ENCODE measurements around the gene ZNF567. TPM values are rescaled to one million over a fixed set of nuclear protein-coding genes. Genes with fewer than 3 reads are reported as not detected.

The ZNF567 gene
- 12.5 TPM for polyA plus RNA-seq (2013, experiment 1 of 2)
- polyA plus RNA-seq (2013, experiment 2 of 2): 12.6 TPM

GRCh38 chr19:36687214-36688056, at the start of gene ZNF567:
Gene ZNF567, plus strand, starts transcription at chr19:36687612. Its CDS starts 7,256 bp downstream, at chr19:36694868.
- Histone ChIP-seq H3K4me3 (ENCODE audit: low read length in 2 of 2) (peak within 1 kb of the TSS; percentile 63 to 97), H2AK5ac (ENCODE audit: low read depth, low read length) (no peak within 1 kb of the TSS), H3K27ac (replicated peaks; ENCODE audit: low read length) (peak within 1 kb of the TSS; percentile 53), H3K4me2 (ENCODE audit: insufficient read depth, low read length, poor library complexity, severe bottlenecking) (peak within 1 kb of the TSS; percentile 71), H2BK12ac (ENCODE audit: low read length) (peak within 1 kb of the TSS; percentile 28), H3K14ac (ENCODE audit: low read length) (peak within 1 kb of the TSS; percentile 39), H3K27me3 (ENCODE audit: control insufficient read depth in 3 of 3, insufficient read depth in 3 of 3, low read depth in 1 of 3, low read length in 3 of 3) (no peaks in the 10 kb centered on the region), H2AFZ (ENCODE audit: low read length) (peak within 1 kb of the TSS; percentile 88), H3K9ac (ENCODE audit: low read depth, low read length, poor library complexity) (peak within 1 kb of the TSS; percentile 97), H4K8ac (ENCODE audit: low read depth, low read length) (no peak within 1 kb of the TSS), H2BK5ac (ENCODE audit: low read length) (no peak within 1 kb of the TSS), H3K79me1 (ENCODE audit: low read depth, low read length) (peaks cover 3% of the 10 kb centered on the region), H3K4ac (ENCODE audit: low read length) (no peak within 1 kb of the TSS), H2BK15ac (ENCODE audit: low read length) (no peak within 1 kb of the TSS), H3K9me3 (replicated peaks in 1 of 2; ENCODE audit: control insufficient read depth in 2 of 2, insufficient read depth in 1 of 2, low read depth in 1 of 2, low read length in 2 of 2) (peaks cover 15 to 48% of the 10 kb centered on the region in 2 donors), H2BK120ac (ENCODE audit: low read depth, low read length) (no peak within 1 kb of the TSS), H3K36me3 (replicated peaks in 1 of 2; ENCODE audit: control insufficient read depth in 2 of 2, insufficient read depth in 2 of 2, low read length in 2 of 2) (peaks cover 21 to 44% of the 10 kb centered on the region in 2 donors), H3K4me1 (ENCODE audit: control insufficient read depth in 2 of 2, insufficient read depth in 1 of 2, low read depth in 1 of 2, low read length in 2 of 2) (peaks cover 5 to 6% of the 10 kb centered on the region in 2 donors), H3K23ac (ENCODE audit: low read depth, low read length, poor library complexity) (peak within 1 kb of the TSS; percentile 93), H4K91ac (ENCODE audit: low read depth, low read length, poor library complexity) (no peak within 1 kb of the TSS), H3K18ac (ENCODE audit: low read length) (peak within 1 kb of the TSS; percentile 92)
- peak; percentile 95 for DNase-seq (ENCODE audit: low spot score)
- no CpG with 5 or more reads among the region's 69 CpGs for WGBS, 2 donors (ENCODE audit: extremely low coverage in 2 of 2, insufficient read length in 2 of 2, insufficient replicate concordance in 1 of 2)

- H3K27ac ChIP-seq (replicated peaks; ENCODE audit: low read length): no peak overlapping the region
- no peak overlapping the region for H3K9ac ChIP-seq (ENCODE audit: low read depth, low read length, poor library complexity)
- peaks cover 2 to 21% of the 10 kb centered on the region in 2 donors for H3K36me3 ChIP-seq (replicated peaks in 1 of 2; ENCODE audit: control insufficient read depth in 2 of 2, insufficient read depth in 2 of 2, low read length in 2 of 2)
- no peak overlapping the region for H3K4ac ChIP-seq (ENCODE audit: low read length)
- H3K9me3 ChIP-seq (replicated peaks in 1 of 2; ENCODE audit: control insufficient read depth in 2 of 2, insufficient read depth in 1 of 2, low read depth in 1 of 2, low read length in 2 of 2): peaks cover 22 to 88% of the 10 kb centered on the region in 2 donors
- no peak overlapping the region for H3K18ac ChIP-seq (ENCODE audit: low read length)
- no peak overlapping the region for H2AFZ ChIP-seq (ENCODE audit: low read length)
- no peak overlapping the region for H2BK15ac ChIP-seq (ENCODE audit: low read length)
- H2AK5ac ChIP-seq (ENCODE audit: low read depth, low read length): no peak overlapping the region
- no peak overlapping the region for H3K4me2 ChIP-seq (ENCODE audit: insufficient read depth, low read length, poor library complexity, severe bottlenecking)
- H4K8ac ChIP-seq (ENCODE audit: low read depth, low read length): no peak overlapping the region
- no peak overlapping the region for H3K23ac ChIP-seq (ENCODE audit: low read depth, low read length, poor library complexity)
- H2BK120ac ChIP-seq (ENCODE audit: low read depth, low read length): no peak overlapping the region
- no peak overlapping the region for H2BK5ac ChIP-seq (ENCODE audit: low read length)
- no peaks in the 10 kb centered on the region for H3K27me3 ChIP-seq (ENCODE audit: control insufficient read depth in 3 of 3, insufficient read depth in 3 of 3, low read depth in 1 of 3, low read length in 3 of 3)
- no peak overlapping the region for H4K91ac ChIP-seq (ENCODE audit: low read depth, low read length, poor library complexity)
- H3K14ac ChIP-seq (ENCODE audit: low read length): no peak overlapping the region
- WGBS, 2 donors (ENCODE audit: extremely low coverage in 2 of 2, insufficient read length in 2 of 2, insufficient replicate concordance in 1 of 2): no CpG with 5 or more reads among the region's 5 CpGs
- no peak overlapping the region for H2BK12ac ChIP-seq (ENCODE audit: low read length)
- no peak overlapping the region for H3K4me3 ChIP-seq (ENCODE audit: low read length in 2 of 2)
- H3K79me1 ChIP-seq (ENCODE audit: low read depth, low read length): no peaks in the 10 kb centered on the region
- H3K4me1 ChIP-seq (ENCODE audit: control insufficient read depth in 2 of 2, insufficient read depth in 1 of 2, low read depth in 1 of 2, low read length in 2 of 2): no peaks in the 10 kb centered on the region
- DNase-seq (ENCODE audit: low spot score): no peak
These were observed 48.4 kb upstream of the ZNF567 start for GRCh38 chr19:36638862-36639510.

DNA sequence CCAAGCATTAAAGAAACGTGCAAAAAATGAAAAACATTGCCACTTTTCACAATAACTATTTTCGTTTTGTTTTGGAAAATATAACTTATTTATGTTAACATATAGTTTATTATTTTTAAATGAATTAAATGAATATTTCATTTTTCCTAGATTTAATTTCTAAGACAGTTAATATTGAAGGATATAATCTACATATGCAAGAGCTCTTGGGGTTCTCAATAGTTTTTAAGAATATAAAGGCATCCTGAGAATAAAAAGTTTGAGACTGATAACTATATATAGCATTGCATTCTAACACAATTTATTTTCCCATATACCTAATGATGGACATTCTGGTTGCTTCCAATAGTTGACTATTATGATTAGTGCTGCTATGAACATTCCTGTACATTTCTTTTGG, 40.7 kb upstream of the ZNF567 start:
- H2BK5ac ChIP-seq (ENCODE audit: low read length): no peak overlapping the region
- no peak overlapping the region for H2AK5ac ChIP-seq (ENCODE audit: low read depth, low read length)
- H3K9ac ChIP-seq (ENCODE audit: low read depth, low read length, poor library complexity): no peak overlapping the region
- no peak overlapping the region for H3K27ac ChIP-seq (replicated peaks; ENCODE audit: low read length)
- no peak overlapping the region for H4K91ac ChIP-seq (ENCODE audit: low read depth, low read length, poor library complexity)
- H3K4me2 ChIP-seq (ENCODE audit: insufficient read depth, low read length, poor library complexity, severe bottlenecking): no peak overlapping the region
- no peak overlapping the region for H2BK15ac ChIP-seq (ENCODE audit: low read length)
- no peak for DNase-seq (ENCODE audit: low spot score)
- no peak overlapping the region for H2AFZ ChIP-seq (ENCODE audit: low read length)
- no peak overlapping the region for H3K23ac ChIP-seq (ENCODE audit: low read depth, low read length, poor library complexity)
- no peak overlapping the region for H3K4ac ChIP-seq (ENCODE audit: low read length)
- H3K79me1 ChIP-seq (ENCODE audit: low read depth, low read length): no peaks in the 10 kb centered on the region
- no CpG with 5 or more reads among the region's 2 CpGs for WGBS, 2 donors (ENCODE audit: extremely low coverage in 2 of 2, insufficient read length in 2 of 2, insufficient replicate concordance in 1 of 2)
- H3K27me3 ChIP-seq (ENCODE audit: control insufficient read depth in 3 of 3, insufficient read depth in 3 of 3, low read depth in 1 of 3, low read length in 3 of 3): no peaks in the 10 kb centered on the region
- H3K9me3 ChIP-seq (replicated peaks in 1 of 2; ENCODE audit: control insufficient read depth in 2 of 2, insufficient read depth in 1 of 2, low read depth in 1 of 2, low read length in 2 of 2): peaks cover 12 to 85% of the 10 kb centered on the region in 2 donors
- H3K18ac ChIP-seq (ENCODE audit: low read length): no peak overlapping the region
- H2BK120ac ChIP-seq (ENCODE audit: low read depth, low read length): no peak overlapping the region
- no peak overlapping the region for H3K4me3 ChIP-seq (ENCODE audit: low read length in 2 of 2)
- peaks cover 4 to 43% of the 10 kb centered on the region in 2 donors for H3K36me3 ChIP-seq (replicated peaks in 1 of 2; ENCODE audit: control insufficient read depth in 2 of 2, insufficient read depth in 2 of 2, low read length in 2 of 2)
- no peak overlapping the region for H3K14ac ChIP-seq (ENCODE audit: low read length)
- H3K4me1 ChIP-seq (ENCODE audit: control insufficient read depth in 2 of 2, insufficient read depth in 1 of 2, low read depth in 1 of 2, low read length in 2 of 2): no peaks in the 10 kb centered on the region
- no peak overlapping the region for H4K8ac ChIP-seq (ENCODE audit: low read depth, low read length)
- H2BK12ac ChIP-seq (ENCODE audit: low read length): no peak overlapping the region

DNA sequence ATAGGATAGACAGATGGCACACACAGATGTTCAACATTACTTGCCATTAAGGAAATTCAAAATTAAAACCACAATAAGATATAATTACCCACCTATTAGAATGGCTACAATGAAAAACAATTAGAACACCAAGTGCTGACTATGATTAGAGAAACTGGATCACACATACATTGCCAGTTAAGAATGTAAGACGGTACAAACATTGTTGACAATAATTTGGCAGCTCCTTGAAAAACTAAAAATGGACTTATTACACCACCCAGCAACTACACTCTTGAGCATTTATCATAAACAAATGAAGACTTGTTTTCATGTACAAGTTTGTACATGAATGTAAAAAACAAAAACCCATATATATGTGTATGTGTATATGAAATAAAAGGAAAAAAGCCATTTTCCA, 34.5 kb upstream of the ZNF567 start:
- DNase-seq (ENCODE audit: low spot score): no peak
- H3K23ac ChIP-seq (ENCODE audit: low read depth, low read length, poor library complexity): no peak overlapping the region
- no peak overlapping the region for H4K8ac ChIP-seq (ENCODE audit: low read depth, low read length)
- H3K9me3 ChIP-seq (replicated peaks in 1 of 2; ENCODE audit: control insufficient read depth in 2 of 2, insufficient read depth in 1 of 2, low read depth in 1 of 2, low read length in 2 of 2): peaks cover 5 to 88% of the 10 kb centered on the region in 2 donors
- H2BK5ac ChIP-seq (ENCODE audit: low read length): no peak overlapping the region
- no peak overlapping the region for H2BK12ac ChIP-seq (ENCODE audit: low read length)
- no peaks in the 10 kb centered on the region for H3K79me1 ChIP-seq (ENCODE audit: low read depth, low read length)
- no CpG with 5 or more reads among the region's 1 CpG for WGBS, 2 donors (ENCODE audit: extremely low coverage in 2 of 2, insufficient read length in 2 of 2, insufficient replicate concordance in 1 of 2)
- no peak overlapping the region for H3K4me3 ChIP-seq (ENCODE audit: low read length in 2 of 2)
- no peak overlapping the region for H2BK120ac ChIP-seq (ENCODE audit: low read depth, low read length)
- no peak overlapping the region for H3K4me2 ChIP-seq (ENCODE audit: insufficient read depth, low read length, poor library complexity, severe bottlenecking)
- H3K4ac ChIP-seq (ENCODE audit: low read length): no peak overlapping the region
- no peak overlapping the region for H3K9ac ChIP-seq (ENCODE audit: low read depth, low read length, poor library complexity)
- H3K27ac ChIP-seq (replicated peaks; ENCODE audit: low read length): no peak overlapping the region
- H2AK5ac ChIP-seq (ENCODE audit: low read depth, low read length): no peak overlapping the region
- H3K14ac ChIP-seq (ENCODE audit: low read length): no peak overlapping the region
- no peak overlapping the region for H3K18ac ChIP-seq (ENCODE audit: low read length)
- H2AFZ ChIP-seq (ENCODE audit: low read length): no peak overlapping the region
- H3K4me1 ChIP-seq (ENCODE audit: control insufficient read depth in 2 of 2, insufficient read depth in 1 of 2, low read depth in 1 of 2, low read length in 2 of 2): no peaks in the 10 kb centered on the region
- peaks cover 18 to 75% of the 10 kb centered on the region in 2 donors for H3K36me3 ChIP-seq (replicated peaks in 1 of 2; ENCODE audit: control insufficient read depth in 2 of 2, insufficient read depth in 2 of 2, low read length in 2 of 2)
- H3K27me3 ChIP-seq (ENCODE audit: control insufficient read depth in 3 of 3, insufficient read depth in 3 of 3, low read depth in 1 of 3, low read length in 3 of 3): no peaks in the 10 kb centered on the region
- H4K91ac ChIP-seq (ENCODE audit: low read depth, low read length, poor library complexity): no peak overlapping the region
- no peak overlapping the region for H2BK15ac ChIP-seq (ENCODE audit: low read length)

All from neuronal stem cell (in vitro differentiated cells).